Activated B cell treated with CpG ODN at 0.5 μM for 24 hours (primary cell): ENCODE results near the gene RIMKLA. TPM values are rescaled to one million over a fixed set of nuclear protein-coding genes. Genes with fewer than 3 reads are reported as not detected.

Experiments
- ATAC-seq: fragments of 200-7000 bp; cut with Tn5 transposase; one replicate; pipeline ENCODE4 v1.10.0; 2021; ENCODE audit warnings: low read depth, mild to moderate bottlenecking, moderate library complexity
- CTCF ChIA-PET: fragments of 350-600 bp; sonication (Branson Sonifier 250); formaldehyde crosslinking; loops from one replicate; lab custom pipeline; 2021; ENCODE audit warnings: antibody characterized with exemption; lab: Charles Lee
- POLR2A ChIA-PET: fragments of 350-600 bp; sonication (Branson Sonifier 250); formaldehyde crosslinking; loops from one replicate; lab custom pipeline; 2021; ENCODE audit warnings: antibody characterized with exemption; lab: Charles Lee
- DNase-seq: peaks from one replicate; pipeline ENCODE4 v3.0.0; 2022
- H3K27ac Mint-ChIP-seq: one replicate; pipeline ENCODE4 v1.8.0; 2020; ENCODE audit warnings: mixed read lengths
- H3K27me3 Mint-ChIP-seq: one replicate; pipeline ENCODE4 v1.8.0; 2021; ENCODE audit warnings: mixed read lengths
- H3K36me3 Mint-ChIP-seq: one replicate; pipeline ENCODE4 v1.8.0; 2021; ENCODE audit warnings: low read depth, mixed read lengths
- H3K4me1 Mint-ChIP-seq: one replicate; pipeline ENCODE4 v1.8.0; 2021; ENCODE audit warnings: mixed read lengths
- H3K4me3 Mint-ChIP-seq: one replicate; pipeline ENCODE4 v1.8.0; 2020; ENCODE audit warnings: mild to moderate bottlenecking, mixed read lengths
- H3K9me3 Mint-ChIP-seq: one replicate; pipeline ENCODE4 v1.8.0; 2020; ENCODE audit warnings: mixed read lengths
- intact Hi-C: fragments of 100-400 bp; cut with micrococcal nuclease; formaldehyde crosslinking; loops from one replicate; pipeline ENCODE4 v1.15.1; 2024
- total RNA-seq: library from RNA; stranded (reverse); gene quantifications from 2 replicates; pipeline ENCODE4 v1.2.3, GENCODE V29; 2022
- TF ChIP-seq, protein P1 (sequence below): fragments of 200-600 bp; IDR thresholded peaks from one replicate; pipeline ENCODE4 v1.8.0; 2022; ENCODE audit warnings: antibody characterized with exemption, mild to moderate bottlenecking

RIMKLA gene
- total RNA-seq, 1 donor from 2014 or later = 0.02 TPM

DNA sequence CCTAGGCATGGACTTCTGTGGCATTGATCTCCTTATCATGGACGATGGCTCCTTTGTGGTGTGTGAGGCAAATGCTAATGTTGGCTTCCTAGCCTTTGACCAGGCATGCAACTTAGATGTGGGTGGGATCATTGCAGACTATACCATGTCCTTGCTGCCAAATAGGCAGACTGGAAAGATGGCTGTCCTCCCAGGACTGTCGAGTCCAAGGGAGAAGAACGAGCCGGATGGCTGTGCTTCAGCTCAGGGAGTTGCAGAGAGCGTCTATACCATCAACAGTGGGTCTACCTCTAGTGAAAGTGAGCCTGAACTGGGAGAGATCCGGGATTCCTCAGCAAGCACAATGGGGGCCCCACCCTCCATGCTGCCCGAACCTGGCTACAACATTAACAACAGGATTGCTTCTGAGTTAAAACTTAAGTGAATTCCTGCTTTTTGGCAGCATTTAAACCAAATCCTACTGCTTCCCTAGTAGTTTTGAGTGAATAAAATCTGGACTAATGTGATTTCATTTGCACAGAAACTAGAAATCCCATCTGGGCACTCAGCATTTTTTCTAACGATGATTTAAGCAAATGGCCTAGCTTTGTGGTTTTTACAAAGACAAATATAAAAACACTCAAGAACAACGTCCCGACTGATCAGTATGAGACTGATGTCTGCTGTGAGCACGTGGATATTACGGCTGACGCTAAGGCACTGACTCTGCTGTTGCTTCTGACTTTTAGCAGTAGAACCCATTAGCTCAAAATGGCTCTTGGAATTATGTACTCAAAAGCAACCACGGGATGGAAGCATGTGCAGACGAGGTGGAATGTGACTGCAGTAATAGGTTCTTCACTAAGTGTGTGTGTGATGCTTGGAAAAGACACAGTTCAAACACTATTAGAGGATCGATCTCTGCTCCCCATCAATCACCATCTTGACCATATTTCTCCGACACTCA is 34.2 kb downstream of the RIMKLA start:
- TF ChIP-seq, protein P1, sequence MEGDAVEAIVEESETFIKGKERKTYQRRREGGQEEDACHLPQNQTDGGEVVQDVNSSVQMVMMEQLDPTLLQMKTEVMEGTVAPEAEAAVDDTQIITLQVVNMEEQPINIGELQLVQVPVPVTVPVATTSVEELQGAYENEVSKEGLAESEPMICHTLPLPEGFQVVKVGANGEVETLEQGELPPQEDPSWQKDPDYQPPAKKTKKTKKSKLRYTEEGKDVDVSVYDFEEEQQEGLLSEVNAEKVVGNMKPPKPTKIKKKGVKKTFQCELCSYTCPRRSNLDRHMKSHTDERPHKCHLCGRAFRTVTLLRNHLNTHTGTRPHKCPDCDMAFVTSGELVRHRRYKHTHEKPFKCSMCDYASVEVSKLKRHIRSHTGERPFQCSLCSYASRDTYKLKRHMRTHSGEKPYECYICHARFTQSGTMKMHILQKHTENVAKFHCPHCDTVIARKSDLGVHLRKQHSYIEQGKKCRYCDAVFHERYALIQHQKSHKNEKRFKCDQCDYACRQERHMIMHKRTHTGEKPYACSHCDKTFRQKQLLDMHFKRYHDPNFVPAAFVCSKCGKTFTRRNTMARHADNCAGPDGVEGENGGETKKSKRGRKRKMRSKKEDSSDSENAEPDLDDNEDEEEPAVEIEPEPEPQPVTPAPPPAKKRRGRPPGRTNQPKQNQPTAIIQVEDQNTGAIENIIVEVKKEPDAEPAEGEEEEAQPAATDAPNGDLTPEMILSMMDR = no peak
- Mint-ChIP-seq H3K4me1 (no peaks in the 10 kb centered on the region), H3K27ac (no peak overlapping the region), H3K36me3 (no peaks in the 10 kb centered on the region), H3K4me3 (no peak overlapping the region), H3K9me3 (no peaks in the 10 kb centered on the region), H3K27me3 (peaks cover 13% of the 10 kb centered on the region)
- ChIA-PET CTCF (no interaction called here), POLR2A (no interaction called here)
- ATAC-seq (no peak), DNase-seq (no peak)
- intact Hi-C loops = no loop called here

DNA sequence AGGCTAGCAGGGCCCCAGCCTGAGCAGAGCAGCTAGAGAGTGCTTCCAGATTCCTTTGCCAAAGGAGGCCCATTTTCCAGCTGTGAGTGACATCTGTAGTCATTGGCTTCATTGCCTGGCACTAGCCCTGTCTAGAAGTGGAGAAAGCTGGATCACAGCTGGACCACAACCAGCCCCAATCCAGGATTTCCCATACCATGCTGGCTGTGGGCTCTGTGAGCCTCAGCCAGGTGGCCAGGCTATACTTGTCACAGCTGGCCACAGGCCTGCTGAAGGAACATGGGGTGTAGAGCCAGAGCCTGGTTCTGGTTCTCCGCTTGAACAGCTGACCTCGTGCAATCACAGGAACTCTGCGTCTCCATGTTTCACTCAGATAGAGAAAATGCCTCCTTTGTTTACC is 36.6 kb downstream of the RIMKLA start:
- Mint-ChIP-seq H3K9me3 (no peaks in the 10 kb centered on the region), H3K36me3 (no peaks in the 10 kb centered on the region), H3K27ac (no peak overlapping the region), H3K4me3 (no peak overlapping the region), H3K4me1 (no peaks in the 10 kb centered on the region), H3K27me3 (peaks cover 27% of the 10 kb centered on the region)
- POLR2A ChIA-PET = interaction anchor here (0.7 kb wide), 1 partner anchor 52 kb away, joined by 4 read pairs; no protein-coding TSS in a partner anchor
- ATAC-seq (no peak), DNase-seq (no peak)
- CTCF ChIA-PET = no interaction called here
- TF ChIP-seq, protein P1 = no peak
- intact Hi-C loops = no loop called here

DNA sequence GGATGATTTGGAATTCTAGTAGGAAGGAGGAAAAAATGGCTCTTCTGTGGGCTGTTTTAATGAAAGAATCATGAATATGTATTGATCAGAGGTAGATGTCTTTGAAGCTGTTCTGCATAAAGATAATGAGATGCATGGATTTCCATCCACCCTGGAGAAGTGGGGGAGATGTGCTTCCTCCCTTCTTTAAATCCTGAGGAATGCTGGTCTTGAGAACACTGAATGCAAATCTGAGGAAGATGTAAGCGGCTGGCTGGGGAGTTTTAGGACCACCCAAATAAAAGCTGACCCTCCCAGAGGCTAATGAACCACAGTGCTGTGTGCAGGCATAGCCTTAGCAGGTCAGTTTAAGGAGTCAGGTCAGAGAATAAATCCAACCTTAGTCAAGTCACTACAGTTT is 37.9 kb downstream of the RIMKLA start:
- Mint-ChIP-seq H3K36me3 (no peaks in the 10 kb centered on the region), H3K27ac (no peak overlapping the region), H3K4me3 (no peak overlapping the region), H3K4me1 (no peaks in the 10 kb centered on the region), H3K27me3 (peaks cover 25% of the 10 kb centered on the region), H3K9me3 (no peaks in the 10 kb centered on the region)
- no peak for ATAC-seq
- TF ChIP-seq, protein P1 = no peak
- POLR2A ChIA-PET = no interaction called here
- intact Hi-C loops = no loop called here
- CTCF ChIA-PET = no interaction called here
- no peak for DNase-seq

DNA sequence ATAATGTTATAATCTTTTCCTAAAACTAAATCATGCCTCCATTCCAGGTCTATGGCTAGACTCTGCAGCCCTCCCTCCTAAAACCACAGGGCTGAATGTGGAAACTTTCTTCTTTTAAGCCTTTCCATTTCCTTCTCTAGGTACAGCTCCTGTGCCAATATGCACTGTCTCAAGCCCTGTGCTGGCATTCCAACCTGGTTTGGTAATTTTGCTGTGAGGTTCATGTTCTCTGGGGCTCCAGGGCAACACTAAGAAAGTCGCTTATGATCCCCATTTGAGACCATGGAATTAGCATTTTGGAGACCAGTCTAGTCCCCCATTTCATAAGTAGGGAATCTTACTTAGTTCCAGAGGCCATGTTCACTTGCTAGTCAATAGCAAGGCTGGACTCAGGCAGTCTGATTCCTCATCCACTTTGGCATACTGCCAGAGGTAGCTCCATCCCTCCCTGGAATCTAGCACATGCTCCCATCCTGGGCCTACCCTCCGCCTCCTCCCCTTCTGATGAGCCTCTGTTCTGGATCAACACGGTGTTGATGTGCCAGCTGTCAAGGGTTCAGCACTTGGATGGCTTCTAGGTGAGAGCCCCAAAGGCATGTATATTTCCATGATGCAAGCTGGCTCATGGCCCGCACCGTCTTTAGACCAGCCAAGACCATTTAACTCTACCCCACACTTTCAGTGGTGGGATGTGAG is 38.7 kb downstream of the RIMKLA start:
- H3K27ac Mint-ChIP-seq = no peak overlapping the region
- TF ChIP-seq, protein P1 = no peak
- POLR2A ChIA-PET = no interaction called here
- peaks cover 25% of the 10 kb centered on the region for H3K27me3 Mint-ChIP-seq
- CTCF ChIA-PET = no interaction called here
- H3K4me3 Mint-ChIP-seq = no peak overlapping the region
- no peaks in the 10 kb centered on the region for H3K36me3 Mint-ChIP-seq
- intact Hi-C loops = no loop called here
- DNase-seq (no peak), ATAC-seq (no peak)
- no peaks in the 10 kb centered on the region for H3K4me1 Mint-ChIP-seq
- no peaks in the 10 kb centered on the region for H3K9me3 Mint-ChIP-seq

DNA sequence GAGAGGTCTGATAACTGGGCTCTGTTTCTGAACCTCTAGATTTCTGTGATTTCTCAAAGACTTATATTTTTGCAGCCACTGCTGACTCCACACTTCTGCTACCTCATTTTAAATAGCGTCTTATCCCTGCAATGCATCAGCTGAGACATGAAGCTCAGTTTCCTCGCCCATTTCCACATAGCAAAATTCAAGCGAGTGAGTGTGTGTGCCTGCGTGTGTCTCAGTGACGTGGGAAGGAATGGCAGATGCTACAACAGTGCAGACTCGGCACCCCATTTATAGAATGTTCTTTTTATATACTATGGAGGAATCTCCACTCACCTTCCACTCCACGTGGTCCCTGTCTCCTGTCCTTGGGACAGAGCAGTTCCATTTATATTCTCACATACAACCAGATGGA is 39.5 kb downstream of the RIMKLA start:
- DNase-seq (no peak), ATAC-seq (no peak)
- H3K9me3 Mint-ChIP-seq = no peaks in the 10 kb centered on the region
- no peak overlapping the region for H3K27ac Mint-ChIP-seq
- H3K36me3 Mint-ChIP-seq = no peaks in the 10 kb centered on the region
- TF ChIP-seq, protein P1 = no peak
- intact Hi-C loops = no loop called here
- POLR2A ChIA-PET = no interaction called here
- H3K4me3 Mint-ChIP-seq = no peak overlapping the region
- CTCF ChIA-PET = no interaction called here
- H3K27me3 Mint-ChIP-seq = peaks cover 23% of the 10 kb centered on the region
- no peaks in the 10 kb centered on the region for H3K4me1 Mint-ChIP-seq
